Measurements from ENCODE around the gene FAM98B. TPM values are rescaled to one million over a fixed set of nuclear protein-coding genes. Genes with fewer than 3 reads are reported as not detected.

Gene FAM98B
- total and polyA plus RNA-seq, 2 of the 13 experiments (the other 11 are each of a cell fraction or from before 2014, with no cell fraction given): 3.7 to 4.7 TPM

- Histone ChIP-seq H3K36me3 (replicated peaks in 1 of 2; ENCODE audit: control insufficient read depth in 1 of 2, insufficient read depth in 2 of 2, low read length in 2 of 2) (no peaks in the 10 kb centered on the region), H3K4me3 (replicated peaks in 1 of 3; ENCODE audit: insufficient read depth in 1 of 3, low read depth in 2 of 3, low read length in 3 of 3) (no peak overlapping the region), H3K4me1 (ENCODE audit: insufficient read depth, low read length) (no peaks in the 10 kb centered on the region), H3K9me3 (ENCODE audit: low read length) (no peaks in the 10 kb centered on the region), H3K4me2 (ENCODE audit: low read depth, low read length) (no peak overlapping the region), H2AFZ (ENCODE audit: low read length) (no peak overlapping the region), H4K20me1 (ENCODE audit: insufficient read depth, low read length) (no peaks in the 10 kb centered on the region), H3K9ac (ENCODE audit: insufficient read depth, low read depth, low read length) (no peak overlapping the region), H3K27ac (ENCODE audit: extremely low read length, insufficient read depth, low read length) (no peak overlapping the region), H3K27me3 (ENCODE audit: control insufficient read depth in 1 of 2, insufficient read depth in 2 of 2, low read length in 2 of 2) (peaks cover 2 to 7% of the 10 kb centered on the region in 2 experiments; a peak in 2 of 5 replicates), H3K79me2 (ENCODE audit: insufficient read depth, low read length) (no peaks in the 10 kb centered on the region)
- in situ Hi-C loops (cut with HindIII; ENCODE audit: extremely low pct_ligation_motif_present, low pct_unique_long_range_greater_than_20kb): no loop called here
- DNase-seq (ENCODE audit: low spot score) (no peak), ATAC-seq (no peak), FAIRE-seq (no peak)
- ChIA-PET CTCF (ENCODE audit: low intra/inter-chr PET ratio, low total read pairs) (no interaction called here), POLR2A (no interaction called here)
- TF ChIP-seq ZSCAN20 (CRISPR knock-in tag; IDR thresholded peaks at IDR 0.05; ENCODE audit: borderline replicate concordance) (no peak), HOXA5 (CRISPR knock-in tag; IDR thresholded peaks at IDR 0.05) (no peak), TIGD3 (CRISPR knock-in tag; IDR thresholded peaks at IDR 0.05; ENCODE audit: borderline replicate concordance) (no peak)
- WGBS (ENCODE audit: low lambda C conversion rate): 6% methylated on average over 6 of the region's 6 CpGs
- intact Hi-C loops (cut with micrococcal nuclease; ENCODE audit: unreplicated experiment): no loop called here
- BruUV-seq (replicated peaks): no TSS peak
Measured at GRCh38 chr15:38525489-38525888, 71.6 kb downstream of the FAM98B start.

- POLR2A ChIA-PET: no interaction called here
- in situ Hi-C loops (cut with HindIII; ENCODE audit: extremely low pct_ligation_motif_present, low pct_unique_long_range_greater_than_20kb): no loop called here
- Histone ChIP-seq H3K79me2 (ENCODE audit: insufficient read depth, low read length) (no peaks in the 10 kb centered on the region), H3K27ac (ENCODE audit: extremely low read length, insufficient read depth, low read length) (no peak overlapping the region), H3K4me3 (replicated peaks in 1 of 3; ENCODE audit: insufficient read depth in 1 of 3, low read depth in 2 of 3, low read length in 3 of 3) (no peak overlapping the region), H3K36me3 (replicated peaks in 1 of 2; ENCODE audit: control insufficient read depth in 1 of 2, insufficient read depth in 2 of 2, low read length in 2 of 2) (no peaks in the 10 kb centered on the region), H3K9me3 (ENCODE audit: low read length) (no peaks in the 10 kb centered on the region), H3K4me1 (ENCODE audit: insufficient read depth, low read length) (no peaks in the 10 kb centered on the region), H2AFZ (ENCODE audit: low read length) (no peak overlapping the region), H3K27me3 (ENCODE audit: control insufficient read depth in 1 of 2, insufficient read depth in 2 of 2, low read length in 2 of 2) (peaks cover 2 to 7% of the 10 kb centered on the region in 2 experiments; a peak in 2 of 5 replicates), H3K9ac (ENCODE audit: insufficient read depth, low read depth, low read length) (no peak overlapping the region), H3K4me2 (ENCODE audit: low read depth, low read length) (no peak overlapping the region), H4K20me1 (ENCODE audit: insufficient read depth, low read length) (no peaks in the 10 kb centered on the region)
- BruUV-seq (replicated peaks): no TSS peak
- TF ChIP-seq MEF2D (CRISPR knock-in tag; IDR thresholded peaks at IDR 0.05): no peak
- TF ChIP-seq CREBL2 (CRISPR knock-in tag; IDR thresholded peaks at IDR 0.05; ENCODE audit: borderline replicate concordance): no peak
- no peak for TF ChIP-seq SNAI1 (CRISPR knock-in tag; IDR thresholded peaks at IDR 0.05; ENCODE audit: borderline replicate concordance)
- WGBS (ENCODE audit: low lambda C conversion rate): 0% methylated on average over 2 of the region's 2 CpGs
- CTCF ChIA-PET (ENCODE audit: low intra/inter-chr PET ratio, low total read pairs): no interaction called here
- FAIRE-seq (no peak), ATAC-seq (no peak), DNase-seq (ENCODE audit: low spot score) (no peak)
- intact Hi-C loops (cut with micrococcal nuclease; ENCODE audit: unreplicated experiment): no loop called here
Measured at GRCh38 chr15:38526158-38526557, 72.2 kb downstream of the FAM98B start.
